Measurements from ENCODE around the gene HADHA.

The HADHA gene

DNA sequence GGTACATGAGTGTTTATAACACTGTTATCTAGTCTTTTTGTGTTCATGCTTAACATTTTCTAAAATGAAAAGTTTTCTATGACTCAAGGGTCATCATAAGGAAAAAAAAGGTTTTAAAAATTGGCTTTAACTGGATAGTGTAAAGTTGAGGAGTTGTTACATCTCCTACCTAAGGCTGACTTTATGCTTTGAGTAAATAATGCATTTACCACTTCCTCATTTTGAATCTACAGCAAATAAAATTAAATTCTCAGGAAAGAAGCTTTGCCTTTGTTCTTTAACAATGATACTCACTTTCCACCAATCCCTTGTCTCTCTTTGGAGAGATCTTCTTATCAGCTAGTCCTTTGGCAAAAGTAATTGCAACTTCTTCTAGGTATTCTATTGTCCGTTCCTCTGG lies 29.7 kb downstream of the HADHA start:
- no peak overlapping the region for H3K4me3 ChIP-seq (ENCODE audit: low read depth, low read length)
- TF ChIP-seq, protein P1, sequence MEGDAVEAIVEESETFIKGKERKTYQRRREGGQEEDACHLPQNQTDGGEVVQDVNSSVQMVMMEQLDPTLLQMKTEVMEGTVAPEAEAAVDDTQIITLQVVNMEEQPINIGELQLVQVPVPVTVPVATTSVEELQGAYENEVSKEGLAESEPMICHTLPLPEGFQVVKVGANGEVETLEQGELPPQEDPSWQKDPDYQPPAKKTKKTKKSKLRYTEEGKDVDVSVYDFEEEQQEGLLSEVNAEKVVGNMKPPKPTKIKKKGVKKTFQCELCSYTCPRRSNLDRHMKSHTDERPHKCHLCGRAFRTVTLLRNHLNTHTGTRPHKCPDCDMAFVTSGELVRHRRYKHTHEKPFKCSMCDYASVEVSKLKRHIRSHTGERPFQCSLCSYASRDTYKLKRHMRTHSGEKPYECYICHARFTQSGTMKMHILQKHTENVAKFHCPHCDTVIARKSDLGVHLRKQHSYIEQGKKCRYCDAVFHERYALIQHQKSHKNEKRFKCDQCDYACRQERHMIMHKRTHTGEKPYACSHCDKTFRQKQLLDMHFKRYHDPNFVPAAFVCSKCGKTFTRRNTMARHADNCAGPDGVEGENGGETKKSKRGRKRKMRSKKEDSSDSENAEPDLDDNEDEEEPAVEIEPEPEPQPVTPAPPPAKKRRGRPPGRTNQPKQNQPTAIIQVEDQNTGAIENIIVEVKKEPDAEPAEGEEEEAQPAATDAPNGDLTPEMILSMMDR (IDR thresholded peaks at IDR 0.05; ENCODE audit: borderline replicate concordance, insufficient read depth, low read depth, low read length), result no peak

DNA sequence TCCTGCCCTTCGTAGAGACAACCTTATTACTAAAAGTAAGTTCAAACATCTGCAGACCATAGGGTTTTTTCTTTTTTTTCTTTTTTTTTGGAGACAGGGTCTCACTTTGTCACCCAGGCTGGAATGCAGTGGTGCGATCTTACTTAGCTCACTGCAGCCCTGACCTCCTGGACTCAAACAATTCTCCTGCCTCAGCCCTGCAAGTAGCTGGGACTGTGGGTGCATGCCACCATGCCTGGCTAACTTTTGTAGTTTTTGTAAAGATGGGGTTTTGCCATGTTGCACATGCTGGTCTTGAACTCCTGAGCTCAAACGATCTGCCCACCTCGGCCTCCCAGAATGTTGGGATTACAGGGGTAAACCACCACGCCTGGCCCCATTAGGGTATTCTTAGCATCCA lies 32.4 kb downstream of the HADHA start:
- TF ChIP-seq, protein P1 (IDR thresholded peaks at IDR 0.05; ENCODE audit: borderline replicate concordance, insufficient read depth, low read depth, low read length), result no peak
- H3K4me3 ChIP-seq (ENCODE audit: low read depth, low read length), result no peak overlapping the region

DNA sequence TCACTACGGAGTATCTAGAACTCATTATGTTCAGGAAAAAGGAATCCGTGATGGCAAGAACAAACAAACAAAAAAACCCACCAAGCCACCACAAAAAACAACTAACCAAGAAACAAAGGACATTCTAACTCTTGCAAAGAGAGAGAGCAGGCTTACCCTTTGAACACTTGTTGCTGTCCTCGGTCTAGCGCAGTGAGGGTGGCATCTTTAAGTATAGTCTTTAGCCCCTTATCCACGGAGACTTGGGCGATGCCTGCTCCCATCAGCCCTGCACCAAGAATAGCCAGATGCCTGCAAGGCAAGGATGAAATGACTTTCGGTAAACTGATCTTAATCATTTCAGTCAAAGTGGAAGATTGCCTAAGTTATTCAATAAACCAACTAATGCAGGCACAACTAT lies 40.5 kb downstream of the HADHA start:
- H3K4me3 ChIP-seq (ENCODE audit: low read depth, low read length), result no peak overlapping the region
- TF ChIP-seq, protein P1 (IDR thresholded peaks at IDR 0.05; ENCODE audit: borderline replicate concordance, insufficient read depth, low read depth, low read length), result no peak

DNA sequence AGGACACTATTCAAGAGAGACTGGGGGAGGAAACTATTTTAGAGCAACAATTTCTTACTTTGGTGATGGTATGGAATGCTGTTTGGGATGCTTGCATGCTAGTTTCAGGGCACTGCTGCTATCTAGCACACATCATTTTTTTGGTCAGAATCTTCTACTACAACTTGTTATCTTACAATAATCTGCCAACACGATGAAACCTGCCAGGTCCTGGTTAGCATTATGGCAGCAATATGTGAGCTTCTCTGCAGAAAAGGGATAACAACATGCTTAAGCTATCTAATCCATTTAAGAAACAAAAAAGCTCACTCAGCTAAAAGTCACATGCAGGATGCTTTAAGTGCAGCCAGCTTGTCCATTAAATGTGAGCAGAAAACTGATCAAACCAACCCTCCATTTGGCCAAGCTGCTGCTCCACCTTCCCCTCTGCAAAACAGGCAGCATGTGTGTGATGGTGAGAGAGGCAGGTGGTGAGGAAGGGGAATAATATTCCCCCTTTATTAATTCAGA lies 41.4 kb downstream of the HADHA start:
- TF ChIP-seq, protein P1 (IDR thresholded peaks at IDR 0.05; ENCODE audit: borderline replicate concordance, insufficient read depth, low read depth, low read length), result no peak
- no peak overlapping the region for H3K4me3 ChIP-seq (ENCODE audit: low read depth, low read length)

DNA sequence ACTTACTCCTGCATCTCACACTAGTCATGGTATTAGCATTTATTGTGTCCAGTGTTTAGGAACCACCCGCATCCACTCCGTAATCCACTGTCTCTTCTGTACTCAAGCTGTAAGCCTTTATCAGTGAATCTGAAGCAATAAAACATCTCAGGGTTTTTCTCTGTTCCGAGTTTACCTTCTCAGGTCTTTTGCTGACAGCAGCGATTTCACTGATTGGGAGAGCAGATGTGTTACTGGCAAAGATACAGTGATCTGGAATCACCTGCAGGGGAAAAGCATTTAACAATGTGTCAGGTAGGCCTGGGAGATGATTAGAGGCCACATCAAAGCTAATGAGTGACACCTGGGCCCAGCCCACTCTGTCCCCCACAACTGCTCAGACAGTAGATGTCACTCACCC lies 46.9 kb downstream of the HADHA start:
- H3K4me3 ChIP-seq (ENCODE audit: low read depth, low read length), result no peak overlapping the region
- TF ChIP-seq, protein P1 (IDR thresholded peaks at IDR 0.05; ENCODE audit: borderline replicate concordance, insufficient read depth, low read depth, low read length), result no peak

DNA sequence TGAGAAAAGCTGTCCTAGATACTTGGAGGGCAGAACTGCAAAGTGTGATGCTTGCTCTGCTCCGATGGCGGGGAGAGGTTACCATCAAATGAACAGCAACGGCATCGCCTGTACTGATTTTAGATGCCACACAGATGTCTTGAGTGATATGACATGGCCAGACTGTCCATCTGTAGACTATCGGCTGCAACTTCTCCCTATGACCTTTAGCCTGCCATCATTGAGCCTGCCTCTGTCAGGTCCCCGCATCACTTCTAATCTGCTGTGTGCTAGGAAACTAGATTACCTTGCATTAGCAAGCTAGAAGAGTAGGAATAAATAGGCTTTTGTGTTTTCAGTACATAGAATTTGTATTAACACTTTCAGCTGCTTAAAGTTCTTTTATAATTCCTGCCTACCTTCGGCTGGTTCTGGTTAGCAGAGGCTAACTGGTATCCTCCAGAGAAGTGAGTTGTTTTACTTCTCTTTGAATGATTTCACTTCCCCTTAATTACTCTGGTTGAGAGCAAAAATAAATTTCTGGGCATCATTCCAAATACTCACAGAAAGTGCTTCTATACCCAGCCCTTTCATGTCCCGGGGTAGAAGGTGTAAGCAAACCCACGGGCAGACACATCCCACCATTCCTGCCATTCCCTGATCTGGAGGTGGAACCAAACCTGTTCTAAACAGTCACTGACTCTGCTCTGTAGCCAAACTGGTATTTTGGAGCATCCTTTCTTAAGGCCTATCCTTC lies 47.6 kb downstream of the HADHA start:
- no peak overlapping the region for H3K4me3 ChIP-seq (ENCODE audit: low read depth, low read length)
- TF ChIP-seq, protein P1 (IDR thresholded peaks at IDR 0.05; ENCODE audit: borderline replicate concordance, insufficient read depth, low read depth, low read length), result no peak
